ENCODE measurements around the gene COL18A1.
"Not testable (repeated sequence)": the region's sequence is repeated elsewhere in the genome, so short reads cannot be mapped to it uniquely, and the experiment has no call there.

Gene COL18A1

DNA sequence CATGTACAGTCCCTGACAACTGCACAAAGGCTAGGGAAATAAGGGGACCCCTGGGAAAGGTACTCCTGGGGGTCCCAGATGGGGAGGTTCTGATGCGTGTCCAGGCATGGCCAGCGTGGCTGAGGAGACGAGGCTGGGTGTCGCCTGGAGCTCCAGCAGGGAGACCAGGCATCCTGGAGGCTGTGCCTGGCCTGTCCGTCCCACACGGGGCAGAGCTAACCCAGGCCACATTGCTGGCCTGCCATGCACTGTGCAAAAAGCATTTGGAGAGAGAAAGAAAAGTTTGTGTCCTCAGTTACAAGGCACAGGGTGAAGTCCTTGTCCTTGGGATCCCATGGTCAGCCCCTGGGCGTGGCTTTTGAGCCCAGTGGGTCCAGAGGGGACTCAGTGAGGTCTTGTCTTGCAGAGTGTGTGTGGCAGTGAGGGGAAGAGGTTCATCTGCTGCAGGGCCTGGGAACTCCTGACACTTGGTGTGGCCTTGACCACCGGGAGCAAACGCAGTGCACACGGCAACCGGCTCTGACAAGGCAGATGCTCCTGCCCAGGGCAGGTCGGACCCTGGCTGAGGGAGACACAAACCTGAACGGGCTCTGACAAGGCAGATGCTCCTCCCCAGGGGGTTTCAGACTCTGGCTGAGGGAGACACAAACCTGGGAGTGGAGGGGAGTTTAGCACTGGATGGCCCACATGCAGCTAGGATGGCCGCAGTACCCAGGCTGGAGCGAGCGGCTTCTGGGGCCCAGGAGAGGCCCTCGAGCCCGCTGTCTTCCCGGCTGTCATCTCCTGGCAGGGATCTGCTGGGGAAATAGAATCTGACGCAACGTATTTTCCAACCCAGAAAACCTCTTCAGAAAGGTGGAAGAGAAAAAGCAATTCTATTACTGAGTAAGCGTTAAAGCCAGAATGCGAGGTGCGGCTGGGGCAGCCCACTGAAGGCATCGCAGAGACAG lies 37.3 kb upstream of the COL18A1 start:
- no peak for DNase-seq

DNA sequence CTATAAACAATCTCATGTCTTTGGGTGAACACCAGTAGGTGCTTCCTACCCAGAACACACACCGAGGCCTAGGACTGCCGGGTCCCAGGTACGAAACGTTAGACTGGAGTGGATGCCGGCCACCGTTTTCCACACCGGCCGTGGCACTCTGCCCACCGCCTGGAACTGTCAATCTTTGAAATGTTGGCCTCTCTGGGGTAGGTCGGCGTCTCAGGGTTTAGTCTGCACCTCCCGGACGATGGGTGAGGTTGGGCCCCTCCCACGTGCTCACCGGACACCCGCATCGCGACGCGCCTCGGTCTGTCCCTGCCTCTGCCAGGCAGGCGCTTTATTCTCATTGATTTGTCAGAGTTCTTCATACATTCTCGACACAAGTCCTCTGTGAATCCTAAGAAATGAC lies 35.9 kb upstream of the COL18A1 start:
- not testable (repeated sequence) for DNase-seq

DNA sequence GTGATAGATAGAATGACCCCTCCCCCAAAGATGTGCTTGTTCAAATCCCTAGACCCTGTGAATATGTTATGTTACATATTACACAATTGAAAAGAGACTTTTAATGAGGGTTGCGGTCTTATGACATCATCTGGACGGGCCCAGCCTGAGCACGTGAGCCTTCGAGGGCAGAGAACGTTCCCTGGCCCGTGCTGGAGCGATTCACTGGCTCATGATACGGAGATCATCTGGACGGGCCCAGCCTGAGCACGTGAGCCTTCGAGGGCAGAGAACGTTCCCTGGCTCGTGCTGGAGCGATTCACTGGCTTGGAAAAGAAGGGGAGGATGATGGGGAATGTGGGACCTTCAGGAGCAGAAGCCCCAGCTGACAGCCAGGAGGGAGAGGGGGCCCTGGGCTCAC lies 34.4 kb upstream of the COL18A1 start:
- DNase-seq: no peak

DNA sequence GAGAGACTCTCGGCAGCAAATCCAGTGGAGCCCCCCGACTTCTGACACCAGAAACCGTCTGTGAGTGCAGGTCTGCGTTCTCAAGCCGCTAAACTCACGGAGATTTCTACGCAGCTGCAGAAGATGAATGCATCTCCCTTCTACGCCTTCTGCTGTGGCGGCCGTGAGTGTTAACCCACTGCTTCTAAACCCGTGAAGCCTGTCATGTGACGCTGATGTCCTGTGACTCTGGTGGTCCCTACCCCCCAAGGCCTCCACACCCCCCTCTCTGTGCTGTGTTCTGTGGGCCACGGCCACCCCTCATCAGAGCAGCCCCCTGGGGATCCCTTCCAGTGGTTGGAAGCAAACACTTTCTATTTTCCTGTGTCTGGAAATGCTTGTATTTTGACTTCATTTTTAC lies 33.9 kb upstream of the COL18A1 start:
- DNase-seq: no peak

DNA sequence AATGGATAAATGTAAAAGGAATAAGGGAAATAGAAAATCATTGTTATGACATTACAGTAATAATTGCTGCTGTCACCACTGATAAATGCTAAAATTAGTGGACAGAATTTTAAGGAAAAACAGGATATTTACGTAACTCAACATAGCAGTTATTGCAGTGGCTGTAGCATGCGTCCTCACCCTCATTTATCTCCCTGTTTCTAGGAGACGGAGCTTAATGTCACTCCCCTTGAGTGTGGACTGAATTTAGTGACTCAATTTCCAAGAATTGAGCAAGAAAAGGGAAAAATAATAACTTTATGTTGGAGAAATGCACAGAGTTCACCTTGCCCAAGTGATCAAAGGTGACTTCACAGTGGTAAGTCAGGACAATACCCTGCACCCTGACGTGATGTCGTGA lies 33.3 kb upstream of the COL18A1 start:
- DNase-seq: no peak

- no peak for DNase-seq
Measured at GRCh38 chr21:45372732-45373355, 32.1 kb upstream of the COL18A1 start.

DNA sequence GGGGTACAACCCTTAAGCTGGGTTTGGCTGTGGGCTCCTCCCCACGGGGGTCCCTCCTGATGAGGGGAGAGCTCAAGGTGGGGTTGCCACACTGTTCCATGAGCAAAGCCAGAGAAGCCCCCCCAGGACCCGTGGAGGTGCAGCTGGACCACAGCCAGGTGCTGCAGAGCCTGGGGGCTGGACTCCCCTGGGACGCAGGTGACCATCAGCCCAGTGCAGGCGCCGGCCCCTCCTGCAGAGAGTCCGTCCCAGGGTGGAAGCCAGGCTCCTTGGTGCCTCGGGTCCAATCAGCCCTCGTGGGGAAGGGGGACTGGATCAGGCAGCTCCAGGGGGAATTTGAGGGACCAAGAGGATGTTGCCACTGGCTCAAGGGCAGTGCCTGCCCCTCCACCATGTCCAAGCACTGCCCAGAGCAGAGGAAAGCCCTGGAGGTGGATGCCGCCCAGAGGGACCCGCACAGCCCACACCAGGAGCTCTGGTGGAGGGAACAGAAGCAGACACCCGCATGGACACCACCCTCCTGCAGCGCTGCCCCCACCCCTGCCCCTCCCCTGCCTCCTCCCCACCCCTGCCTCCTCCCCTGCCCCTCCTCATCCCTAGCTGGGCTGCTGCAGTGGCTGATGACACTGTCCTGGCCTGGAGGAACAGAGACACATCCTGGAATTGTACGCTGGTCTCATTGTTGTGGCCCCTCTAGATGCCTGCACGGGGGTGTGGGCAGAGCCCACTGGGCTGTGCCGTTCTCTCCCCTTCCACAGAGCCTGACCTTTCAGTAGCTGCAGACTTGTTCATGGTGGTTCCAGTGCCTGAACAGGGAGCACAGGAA lies 30.8 kb upstream of the COL18A1 start:
- DNase-seq: no peak

DNA sequence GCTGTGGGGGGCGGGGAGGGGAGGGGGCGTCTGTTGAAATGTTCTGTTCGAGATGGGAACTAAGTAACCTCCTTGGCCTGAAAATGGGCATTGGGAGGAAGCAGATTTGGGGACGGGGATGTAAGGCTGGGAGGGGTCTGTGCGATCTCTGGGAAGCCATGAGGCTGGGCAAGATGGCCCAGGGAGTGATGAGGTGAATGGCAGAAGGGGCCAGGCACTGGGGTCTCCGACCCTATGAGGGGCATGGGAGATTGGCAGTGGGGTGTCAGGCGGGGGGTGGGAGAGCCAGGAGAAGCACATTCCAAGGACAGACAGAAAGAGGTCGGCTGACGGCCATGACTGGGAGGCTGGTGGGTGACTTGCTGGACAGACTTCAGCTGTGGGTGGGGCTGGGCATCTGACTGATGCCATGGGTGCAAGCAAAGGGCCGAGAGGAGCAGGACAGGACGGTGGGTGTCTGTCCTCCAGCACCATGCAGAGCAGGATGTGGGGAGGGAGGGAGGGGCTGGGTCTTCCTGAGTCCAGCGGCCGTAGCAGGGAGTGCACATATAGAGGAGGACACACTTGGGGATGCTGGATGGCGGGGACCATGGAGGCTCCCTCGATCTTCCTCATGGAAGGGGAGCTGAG lies 30.0 kb upstream of the COL18A1 start:
- no peak for DNase-seq

- DNase-seq: no peak
Measured at GRCh38 chr21:45376459-45377324, 28.3 kb upstream of the COL18A1 start.

- DNase-seq: no peak
Measured at GRCh38 chr21:45377325-45377709, 27.6 kb upstream of the COL18A1 start.

DNA sequence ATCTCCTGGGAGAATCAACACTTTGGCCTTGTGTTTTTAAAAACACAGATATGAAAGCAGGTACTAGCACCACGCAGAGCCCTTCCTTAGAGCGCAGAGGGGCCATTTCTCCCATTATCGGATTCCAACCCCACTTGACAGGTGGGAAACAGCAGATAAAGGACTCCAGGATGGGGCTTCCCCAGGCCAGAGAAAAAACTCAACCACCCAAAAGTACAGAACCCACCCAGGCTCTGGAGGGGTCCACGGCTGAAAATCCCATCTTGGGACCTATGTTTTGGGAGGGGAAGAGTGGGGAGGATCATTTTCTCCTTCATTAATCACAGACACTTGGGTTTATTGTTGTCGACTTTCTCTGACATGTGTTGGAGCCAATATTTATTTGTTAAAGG lies 27.1 kb upstream of the COL18A1 start:
- DNase-seq: no peak

GRCh38 chr21:45378258-45378966 lies 26.6 kb upstream of the COL18A1 start:
- no peak for DNase-seq

DNA sequence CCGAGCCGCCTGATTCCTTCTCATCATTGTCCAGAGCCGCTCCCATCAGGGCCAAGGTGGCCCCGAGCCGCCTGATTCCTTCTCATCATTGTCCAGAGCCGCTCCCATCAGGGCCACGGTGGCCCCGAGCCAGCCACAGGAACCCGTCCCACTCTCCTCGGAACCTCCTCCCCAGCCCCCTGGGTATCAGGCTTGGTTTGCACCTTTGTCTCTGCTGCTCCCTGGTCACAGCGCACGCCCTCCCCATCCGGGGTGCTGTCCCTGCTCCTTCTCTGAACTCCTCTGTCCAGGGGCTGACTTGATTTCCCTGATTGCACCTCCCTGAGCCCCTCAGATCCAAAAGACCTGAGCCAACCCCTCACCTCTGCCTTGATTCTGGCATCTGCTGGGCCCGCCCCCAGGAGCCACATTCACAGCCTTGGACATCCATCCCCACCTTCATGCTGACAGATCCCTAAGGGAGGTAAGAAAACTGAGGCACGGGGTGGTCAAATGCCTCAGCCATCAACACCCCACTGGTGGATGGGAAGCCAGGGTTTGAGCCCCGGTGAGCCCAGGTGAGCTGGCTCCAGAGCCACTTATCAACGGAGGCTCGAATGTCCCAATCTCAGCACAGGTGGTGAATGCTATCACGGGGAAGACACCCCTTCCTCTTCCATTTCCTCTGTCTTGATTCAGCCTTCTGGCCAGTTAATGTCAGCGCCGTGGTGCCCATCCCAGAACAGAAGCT lies 25.6 kb upstream of the COL18A1 start:
- DNase-seq: no peak

DNA sequence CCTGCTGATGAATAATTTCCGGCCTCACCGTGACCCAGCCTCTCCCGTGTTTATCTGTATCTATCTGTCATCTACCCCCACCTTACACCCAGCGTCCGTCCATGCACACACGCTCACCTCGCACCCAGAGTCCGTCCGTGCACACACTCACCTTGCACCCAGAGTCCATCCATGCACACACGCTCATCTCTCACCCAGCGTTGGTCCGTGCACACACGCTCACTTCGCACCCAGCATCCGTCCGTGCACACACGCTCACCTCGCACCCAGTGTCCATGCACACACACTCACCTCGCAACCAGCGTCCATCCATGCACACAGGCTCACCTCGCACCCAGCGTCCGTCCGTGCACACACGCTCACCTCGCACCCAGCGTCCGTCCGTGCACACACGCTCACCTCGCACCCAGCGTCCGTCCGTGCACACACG lies 25.0 kb upstream of the COL18A1 start:
- no peak for DNase-seq

DNA sequence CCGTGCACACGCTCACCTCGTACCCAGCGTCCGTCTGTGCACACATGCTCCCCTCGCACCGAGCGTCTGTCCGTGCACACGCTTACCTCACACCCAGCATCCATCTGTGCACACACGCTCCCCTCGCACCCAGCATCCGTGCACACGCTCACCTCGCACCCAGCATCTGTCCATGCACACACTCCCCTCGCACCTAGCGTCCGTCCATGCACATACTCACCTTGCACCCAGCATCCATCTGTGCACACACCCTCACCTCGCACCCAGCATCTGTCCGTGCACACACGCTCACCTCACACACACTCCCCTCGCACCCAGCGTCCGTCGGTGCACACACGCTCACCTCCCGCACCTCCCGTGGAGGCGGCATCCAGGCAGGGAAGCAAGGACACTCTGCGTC lies 24.4 kb upstream of the COL18A1 start:
- DNase-seq: no peak

DNA sequence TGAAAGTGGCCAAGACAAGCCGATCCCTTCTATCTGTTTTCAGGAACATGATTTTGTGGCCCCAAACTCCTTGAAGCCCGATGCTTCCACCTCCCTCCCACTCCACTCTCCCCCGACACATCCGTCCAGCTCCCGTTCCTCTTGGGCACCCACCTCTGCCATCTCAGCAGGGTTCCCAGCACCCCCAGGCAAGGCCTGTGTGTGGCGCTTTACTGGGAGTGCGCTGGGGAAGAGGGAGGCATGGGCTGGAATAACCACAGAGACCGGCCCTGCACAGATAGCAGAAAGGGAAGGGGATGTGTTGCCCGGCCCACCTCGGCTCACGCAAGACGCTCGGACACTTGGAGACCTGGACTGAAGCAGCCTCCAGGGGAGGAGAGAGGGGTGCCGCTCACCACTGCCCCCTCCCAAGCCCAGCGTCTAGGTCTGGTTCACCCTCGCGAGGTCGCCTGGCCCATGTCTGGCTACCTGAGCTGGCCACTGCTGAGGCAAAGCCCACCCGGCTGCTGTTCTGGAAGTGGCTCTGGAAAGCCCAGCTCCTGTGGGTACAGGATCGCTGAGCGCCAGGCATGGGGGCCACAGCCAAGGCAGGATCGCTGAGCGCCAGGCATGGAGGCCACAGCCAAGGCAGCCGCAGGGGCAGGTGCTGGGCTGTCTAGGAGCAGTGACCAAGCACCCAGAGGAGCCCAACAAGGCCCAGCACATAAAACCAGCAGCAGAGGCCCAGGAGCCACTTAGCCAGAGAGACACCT lies 23.8 kb upstream of the COL18A1 start:
- no peak for DNase-seq

DNA sequence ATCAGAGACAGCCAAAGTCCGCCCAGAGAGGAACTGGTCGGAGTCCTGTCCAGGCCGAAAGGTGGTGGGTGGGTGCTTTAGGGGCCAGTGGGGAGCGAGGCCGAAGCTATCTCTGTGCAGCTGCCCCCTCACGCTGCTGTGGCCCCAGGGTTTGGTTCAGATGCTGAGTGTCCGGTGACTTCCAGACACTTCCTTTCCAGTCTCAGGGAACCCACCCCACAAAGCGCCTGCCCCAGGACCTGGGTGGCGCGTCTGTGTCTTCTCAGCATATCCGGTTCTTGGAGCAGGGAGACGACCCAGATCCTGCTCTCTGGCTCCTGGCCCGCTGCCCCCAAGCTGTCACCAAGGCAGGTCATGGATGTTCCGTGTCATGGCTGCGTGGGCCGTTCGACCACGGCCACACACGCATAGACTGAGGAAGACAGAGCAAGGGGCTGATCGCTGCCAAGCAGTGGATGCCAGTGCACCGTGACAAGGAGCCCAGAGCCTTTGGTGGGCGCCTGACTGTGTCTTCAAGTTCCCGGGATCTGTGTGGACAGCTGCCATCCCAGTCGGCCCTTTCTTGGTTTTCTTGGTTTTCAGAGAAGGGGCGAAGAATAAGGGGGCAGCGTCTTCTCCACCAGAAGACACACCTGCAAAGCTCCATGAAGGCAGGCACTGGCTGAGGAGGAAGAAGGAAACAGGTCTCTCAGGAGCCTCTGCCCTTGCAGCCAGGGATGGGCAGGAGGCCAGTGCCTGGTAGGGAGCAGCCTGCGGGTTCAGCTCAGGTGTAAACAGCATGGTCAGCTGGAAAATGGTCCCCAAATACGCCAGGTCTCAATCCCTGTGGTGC lies 22.9 kb upstream of the COL18A1 start:
- no peak for DNase-seq

- DNase-seq: no peak
Measured at GRCh38 chr21:45382697-45382997, 22.3 kb upstream of the COL18A1 start.

DNA sequence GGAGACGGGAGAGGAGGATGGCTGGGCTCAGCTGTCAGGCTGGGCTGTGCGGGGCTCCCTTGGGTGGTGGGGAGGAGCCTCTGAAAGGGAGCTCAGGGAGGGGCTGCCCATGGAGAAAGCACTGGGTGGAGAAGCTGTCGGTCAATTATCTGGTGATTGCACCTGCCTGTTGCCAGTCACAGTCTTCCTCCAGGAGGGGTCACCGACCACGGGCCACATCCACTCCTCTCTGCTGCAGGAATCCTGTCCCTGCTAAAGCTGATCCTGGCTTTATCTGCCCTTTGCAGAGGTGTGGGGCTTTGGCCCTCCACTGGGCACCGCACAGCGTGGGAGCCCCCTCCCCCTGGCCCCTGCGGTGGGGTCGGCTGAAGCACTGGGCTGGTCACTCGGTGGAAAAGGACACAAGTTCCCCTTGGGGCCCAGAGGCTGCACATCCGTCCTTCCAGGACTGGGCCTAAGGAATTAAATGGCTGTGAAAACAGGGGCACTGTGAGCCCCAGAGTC lies 21.8 kb upstream of the COL18A1 start:
- DNase-seq: no peak
